ENCODE data around the gene SMIM1. TPM values are rescaled to one million over a fixed set of nuclear protein-coding genes. Genes with fewer than 3 reads are reported as not detected.

The SMIM1 gene
- total RNA-seq, 4 donors from 2014 or later = 4.7 TPM; not detected in 3

DNA sequence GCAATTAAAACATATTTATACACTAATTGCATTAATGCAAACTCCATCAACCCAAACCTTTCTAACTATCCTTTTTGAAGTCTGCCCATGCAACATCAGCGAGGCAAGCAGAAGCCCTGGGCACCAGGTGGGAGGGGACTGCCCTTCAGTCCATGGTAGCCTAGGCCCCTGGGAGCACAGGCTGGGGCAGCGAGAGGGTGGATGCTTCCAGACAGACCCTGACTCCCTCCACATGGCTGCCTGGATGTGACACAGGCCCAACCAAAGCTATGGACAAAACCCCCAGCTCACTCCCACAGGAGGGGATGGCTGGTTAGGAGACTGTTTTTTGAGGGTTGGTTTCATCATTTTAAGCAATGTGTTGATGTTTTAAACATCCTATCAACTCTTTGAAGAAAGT, 41.5 kb downstream of the SMIM1 start:
- TF ChIP-seq, protein P1, sequence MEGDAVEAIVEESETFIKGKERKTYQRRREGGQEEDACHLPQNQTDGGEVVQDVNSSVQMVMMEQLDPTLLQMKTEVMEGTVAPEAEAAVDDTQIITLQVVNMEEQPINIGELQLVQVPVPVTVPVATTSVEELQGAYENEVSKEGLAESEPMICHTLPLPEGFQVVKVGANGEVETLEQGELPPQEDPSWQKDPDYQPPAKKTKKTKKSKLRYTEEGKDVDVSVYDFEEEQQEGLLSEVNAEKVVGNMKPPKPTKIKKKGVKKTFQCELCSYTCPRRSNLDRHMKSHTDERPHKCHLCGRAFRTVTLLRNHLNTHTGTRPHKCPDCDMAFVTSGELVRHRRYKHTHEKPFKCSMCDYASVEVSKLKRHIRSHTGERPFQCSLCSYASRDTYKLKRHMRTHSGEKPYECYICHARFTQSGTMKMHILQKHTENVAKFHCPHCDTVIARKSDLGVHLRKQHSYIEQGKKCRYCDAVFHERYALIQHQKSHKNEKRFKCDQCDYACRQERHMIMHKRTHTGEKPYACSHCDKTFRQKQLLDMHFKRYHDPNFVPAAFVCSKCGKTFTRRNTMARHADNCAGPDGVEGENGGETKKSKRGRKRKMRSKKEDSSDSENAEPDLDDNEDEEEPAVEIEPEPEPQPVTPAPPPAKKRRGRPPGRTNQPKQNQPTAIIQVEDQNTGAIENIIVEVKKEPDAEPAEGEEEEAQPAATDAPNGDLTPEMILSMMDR (IDR thresholded peaks at IDR 0.05; ENCODE audit: low read depth) = no peak

GRCh38 chr1:3814771-3815561, 42.4 kb downstream of the SMIM1 start:
- TF ChIP-seq, protein P1 (IDR thresholded peaks at IDR 0.05; ENCODE audit: low read depth) = no peak

DNA sequence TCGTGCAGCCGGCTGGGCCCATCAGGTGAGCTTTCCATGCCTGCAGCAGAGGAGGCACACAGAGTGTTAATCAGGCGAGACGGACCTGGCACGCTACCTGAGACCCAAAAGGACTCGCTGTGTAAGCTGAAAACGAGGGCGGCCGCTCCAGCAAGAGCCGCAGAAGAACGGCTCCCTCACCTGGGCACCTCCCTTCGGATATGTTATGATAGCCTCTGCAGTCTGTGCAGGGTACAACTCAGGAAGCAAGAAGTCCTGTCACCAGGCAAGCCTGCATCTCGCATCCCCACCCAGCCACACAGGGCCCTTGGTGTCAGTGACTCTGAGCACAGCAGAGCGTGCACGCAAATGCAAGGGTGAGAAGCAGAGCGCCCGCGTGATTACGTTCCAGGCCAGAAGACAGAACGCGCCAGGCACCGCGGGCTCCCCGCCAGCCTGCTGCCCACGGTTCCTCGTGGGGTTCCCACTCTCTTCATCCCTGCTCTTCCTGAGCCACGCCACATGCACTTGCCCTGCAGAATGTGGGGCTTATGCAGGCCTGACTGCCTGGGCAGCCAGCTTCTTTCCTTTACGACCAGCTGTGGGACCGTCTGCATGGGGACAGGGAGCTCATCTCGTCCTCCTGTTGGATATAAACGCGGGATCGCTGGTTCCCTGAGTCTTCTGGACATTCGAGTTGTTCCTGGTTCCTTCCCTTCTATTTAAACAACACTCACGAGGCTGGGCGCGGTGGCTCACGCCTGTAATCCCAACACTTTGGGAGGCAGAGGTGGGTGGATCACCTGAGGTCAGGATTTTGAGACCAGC, 44.0 kb downstream of the SMIM1 start:
- TF ChIP-seq, protein P1 (IDR thresholded peaks at IDR 0.05; ENCODE audit: low read depth) = no peak

DNA sequence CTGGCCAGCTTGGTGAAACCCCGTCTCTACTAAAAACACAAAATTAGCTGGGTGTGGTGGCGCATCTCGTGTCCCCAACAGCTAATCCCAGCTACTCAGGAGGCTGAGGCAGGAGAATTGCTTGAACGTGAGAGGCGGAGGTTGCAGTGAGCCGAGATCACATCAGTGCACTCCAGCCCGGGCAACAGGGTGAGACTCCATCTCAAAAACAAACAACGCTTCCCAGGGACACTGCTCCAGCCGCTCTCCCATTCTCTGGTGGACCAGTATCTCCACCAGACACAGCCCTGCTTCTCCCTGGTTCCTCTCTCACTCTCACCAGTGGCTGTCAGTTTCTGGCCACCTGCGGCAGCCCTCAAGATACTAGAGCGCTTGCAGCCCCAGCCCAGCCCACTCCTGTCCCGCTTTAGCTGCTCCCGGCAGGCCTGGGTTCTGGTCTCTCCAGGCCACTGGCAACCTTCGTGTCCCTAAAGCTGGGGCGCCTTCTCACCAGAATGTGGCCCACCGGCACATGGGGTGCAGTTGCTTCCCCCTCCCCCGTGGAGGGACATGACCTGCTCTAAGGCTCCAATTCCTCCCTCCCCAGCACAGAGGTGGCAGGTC, 44.7 kb downstream of the SMIM1 start:
- TF ChIP-seq, protein P1 (IDR thresholded peaks at IDR 0.05; ENCODE audit: low read depth) = no peak

- TF ChIP-seq, protein P1 (IDR thresholded peaks at IDR 0.05; ENCODE audit: low read depth) = no peak
Measured at GRCh38 chr1:3817821-3818597, 45.5 kb downstream of the SMIM1 start.

DNA sequence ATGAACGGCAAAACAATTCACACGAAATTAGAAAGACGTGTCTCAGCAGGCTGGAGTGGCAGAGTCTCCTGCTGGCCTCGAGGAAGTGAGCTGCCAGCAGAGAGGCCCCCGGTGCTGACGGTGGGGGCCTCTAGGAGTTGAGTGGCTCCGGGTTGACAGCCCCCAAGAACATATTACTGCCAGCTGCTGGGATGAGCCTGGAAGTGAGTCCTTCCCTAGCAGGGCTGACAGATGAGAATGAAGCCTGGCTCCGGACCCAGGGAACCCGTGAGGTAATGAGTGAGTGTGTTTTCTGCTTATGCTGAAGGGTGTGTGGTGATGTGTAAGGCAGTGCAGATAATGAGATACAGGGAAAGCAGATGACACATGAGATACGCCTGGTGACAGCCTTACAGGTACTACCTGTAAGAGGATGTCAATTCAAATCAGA, 47.2 kb downstream of the SMIM1 start:
- TF ChIP-seq, protein P1 (IDR thresholded peaks at IDR 0.05; ENCODE audit: low read depth) = no peak

Measured in subcutaneous adipose tissue (tissue), 4 donors.